Activated T-cell treated with anti-CD3 and anti-CD28 coated beads, Interleukin-2, amount 50 U/mL, for 24 hours (primary cell): ENCODE results near the gene FGGY.

ENCODE experiments used
- DNase-seq: peaks from one replicate; pipeline ENCODE4 v3.0.0-alpha.2; 2020
- H3K27ac Mint-ChIP-seq: 2 replicates; pipeline ENCODE4 v1.8.0; 2020; ENCODE audit warnings: mild to moderate bottlenecking, mixed read lengths
- H3K27me3 Mint-ChIP-seq: 2 replicates; pipeline ENCODE4 v1.8.0; 2020; ENCODE audit warnings: mixed read lengths
- H3K36me3 Mint-ChIP-seq: 2 replicates; pipeline ENCODE4 v1.8.0; 2020; ENCODE audit warnings: low read depth, mixed read lengths
- H3K4me1 Mint-ChIP-seq: 2 replicates; pipeline ENCODE4 v1.8.0; 2020; ENCODE audit warnings: low read depth, mixed read lengths
- H3K4me3 Mint-ChIP-seq: 2 replicates; pipeline ENCODE4 v1.8.0; 2020; ENCODE audit warnings: mild to moderate bottlenecking, moderate library complexity, mixed read lengths
- H3K9me3 Mint-ChIP-seq: 2 replicates; pipeline ENCODE4 v1.8.0; 2020; ENCODE audit warnings: mixed read lengths

FGGY gene

DNA sequence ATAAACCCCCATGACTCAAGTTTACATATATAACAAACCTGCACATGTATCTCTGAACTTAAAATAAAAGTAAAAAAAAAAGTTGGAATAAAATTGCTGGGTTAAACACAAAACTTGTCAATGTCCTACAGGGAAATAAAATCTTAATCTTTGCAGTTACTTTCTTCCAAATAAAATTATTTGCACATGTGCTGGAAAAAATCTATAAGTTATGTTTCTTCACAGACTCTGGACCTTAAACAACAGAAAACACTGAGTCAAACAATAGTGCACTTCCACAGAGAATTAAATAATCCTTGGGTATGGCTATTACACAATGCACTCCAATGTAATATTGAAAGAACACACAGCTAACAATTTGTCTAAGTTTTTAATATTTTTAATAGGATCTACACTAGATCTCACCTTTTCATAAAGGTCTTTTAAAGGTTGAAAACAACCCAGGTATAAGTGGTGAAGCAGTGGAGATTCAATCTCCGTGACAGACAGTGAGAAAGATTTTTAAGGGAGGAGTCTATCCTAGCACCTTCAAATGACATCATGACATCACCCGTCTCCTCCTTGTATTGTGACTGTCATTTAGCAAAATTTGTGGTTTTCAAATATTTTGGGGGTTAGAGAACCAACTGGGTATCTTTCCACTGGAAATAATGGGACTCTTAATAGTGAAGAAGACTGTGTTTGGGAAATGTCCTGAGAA is 25.2 kb upstream of the FGGY start:
- H3K9me3 Mint-ChIP-seq, result no peaks in the 10 kb centered on the region
- H3K27ac Mint-ChIP-seq, result no peak overlapping the region
- no peak overlapping the region for H3K4me3 Mint-ChIP-seq

DNA sequence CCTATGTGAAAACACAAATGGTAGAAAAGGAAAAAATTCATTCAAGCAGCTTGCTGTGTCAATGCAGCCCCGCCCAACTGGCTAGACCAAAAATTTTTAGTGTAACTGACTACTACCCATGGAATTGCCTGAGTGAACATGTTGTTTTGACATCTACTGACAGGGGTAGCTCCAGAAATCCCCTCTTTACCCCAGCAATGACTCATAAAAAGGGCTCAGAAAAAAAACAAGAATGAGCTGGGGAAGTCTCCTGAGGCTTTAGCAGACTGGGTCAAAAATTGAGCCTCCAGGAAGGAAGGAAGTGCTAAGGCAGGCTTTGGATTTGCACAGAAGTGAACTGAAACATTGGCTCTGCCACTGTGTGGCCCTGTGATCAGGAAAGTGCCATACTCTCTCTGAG is 24.4 kb upstream of the FGGY start:
- Mint-ChIP-seq H3K4me1 (peaks cover 18% of the 10 kb centered on the region), H3K27ac (no peak overlapping the region), H3K27me3 (peaks cover 35% of the 10 kb centered on the region), H3K4me3 (no peak overlapping the region), H3K36me3 (no peaks in the 10 kb centered on the region), H3K9me3 (no peaks in the 10 kb centered on the region)
- DNase-seq, result no peak

More for the DNA sequence above, 25.2 kb upstream of the FGGY start:
- DNase-seq, result no peak
- Mint-ChIP-seq H3K4me1 (peaks cover 18% of the 10 kb centered on the region), H3K36me3 (no peaks in the 10 kb centered on the region), H3K27me3 (peaks cover 35% of the 10 kb centered on the region)

DNA sequence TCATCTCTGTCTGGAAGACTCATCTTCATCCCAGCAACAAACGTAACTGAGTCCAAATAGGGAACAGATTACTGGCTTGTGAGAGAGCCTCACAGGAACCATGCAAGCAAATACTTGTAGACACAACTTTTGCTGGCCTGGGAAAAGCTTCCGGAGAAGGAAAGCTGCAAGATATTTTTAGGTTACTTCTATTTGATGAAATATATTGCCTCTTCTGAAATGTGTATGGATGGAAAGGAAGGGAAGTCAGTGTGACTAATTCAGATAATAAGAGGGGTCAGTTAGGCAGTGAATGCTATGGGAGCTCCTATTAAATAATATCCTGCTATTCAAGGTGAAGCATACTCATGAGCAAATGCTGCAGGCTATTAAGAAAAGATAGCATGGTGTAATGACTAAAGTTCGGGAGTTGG is 20.4 kb upstream of the FGGY start:
- Mint-ChIP-seq H3K4me3 (no peak overlapping the region), H3K36me3 (no peaks in the 10 kb centered on the region), H3K4me1 (peaks cover 18% of the 10 kb centered on the region), H3K27me3 (peaks cover 22% of the 10 kb centered on the region), H3K9me3 (no peaks in the 10 kb centered on the region), H3K27ac (no peak overlapping the region)
- no peak for DNase-seq

DNA sequence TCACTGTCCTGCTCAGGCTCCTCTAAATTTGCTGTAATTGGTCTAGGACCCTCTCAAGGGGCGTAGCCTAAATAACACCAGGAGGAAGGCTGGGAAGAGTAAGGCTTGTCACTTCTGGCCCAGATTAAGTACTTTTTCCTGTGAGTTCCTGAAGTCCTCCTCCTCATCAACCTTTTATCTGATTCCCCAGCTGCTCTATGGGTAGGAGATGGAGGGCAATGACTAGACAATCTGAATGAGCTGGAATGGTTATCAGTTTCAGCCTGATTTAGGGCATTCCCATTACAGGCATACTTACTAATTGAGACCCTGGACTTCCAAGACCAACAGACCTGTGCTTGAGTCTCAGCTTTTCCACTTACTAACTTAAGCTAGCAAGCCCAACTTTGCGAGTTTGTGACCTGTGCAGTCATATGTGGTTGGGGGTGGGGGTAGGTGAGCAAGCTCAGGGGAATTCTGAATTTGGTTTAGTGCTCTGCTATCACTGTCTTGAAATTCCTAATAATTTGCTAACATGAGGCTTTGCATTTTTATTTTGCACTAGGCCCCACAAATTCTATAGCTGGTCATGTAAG is 18.0 kb upstream of the FGGY start:
- no peak overlapping the region for H3K27ac Mint-ChIP-seq
- H3K4me3 Mint-ChIP-seq, result no peak overlapping the region
- DNase-seq, result no peak
- H3K27me3 Mint-ChIP-seq, result peaks cover 20% of the 10 kb centered on the region
- H3K36me3 Mint-ChIP-seq, result no peaks in the 10 kb centered on the region
- H3K4me1 Mint-ChIP-seq, result peaks cover 8% of the 10 kb centered on the region
- H3K9me3 Mint-ChIP-seq, result no peaks in the 10 kb centered on the region

DNA sequence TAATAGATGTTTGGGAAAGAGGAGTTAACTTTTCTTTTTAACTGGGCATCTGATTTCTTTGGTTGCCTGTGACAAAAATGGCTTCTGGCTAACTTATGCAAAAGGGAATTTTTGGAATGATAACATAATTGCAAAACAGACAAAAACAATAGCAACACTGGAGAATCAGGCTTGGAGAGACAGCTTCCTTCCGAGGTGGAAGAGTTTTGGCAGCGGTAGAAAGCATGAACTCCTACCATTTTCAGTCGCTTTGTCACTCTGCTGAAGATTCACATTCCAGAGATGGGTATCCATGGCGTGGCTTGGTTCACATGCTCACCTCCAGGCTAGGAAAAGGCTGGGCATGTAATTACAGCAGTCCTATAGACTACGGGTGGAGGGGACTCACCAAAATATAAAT is 17.2 kb upstream of the FGGY start:
- Mint-ChIP-seq H3K27me3 (peaks cover 23% of the 10 kb centered on the region), H3K4me1 (peaks cover 8% of the 10 kb centered on the region), H3K4me3 (no peak overlapping the region), H3K9me3 (no peaks in the 10 kb centered on the region), H3K27ac (no peak overlapping the region), H3K36me3 (no peaks in the 10 kb centered on the region)
- DNase-seq, result no peak

DNA sequence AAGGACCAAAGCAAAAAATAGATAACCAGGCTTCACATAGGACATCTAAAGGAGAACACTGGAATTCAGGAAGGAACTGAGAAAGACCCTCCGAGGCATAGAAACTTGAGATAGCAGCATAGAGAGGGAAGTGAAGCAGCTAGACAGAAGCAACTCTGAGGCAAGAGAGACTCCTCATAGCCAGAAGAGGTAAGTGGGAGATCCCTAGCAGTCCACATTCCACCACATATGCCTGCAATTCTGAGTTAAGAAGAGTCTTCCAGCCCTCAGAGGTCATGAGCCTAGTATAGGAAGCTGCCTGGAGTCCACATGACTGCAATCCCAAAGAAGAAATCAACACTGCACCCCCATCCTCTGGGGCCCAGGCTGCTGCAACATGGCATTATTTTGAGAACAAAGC is 13.9 kb upstream of the FGGY start:
- no peak overlapping the region for H3K4me3 Mint-ChIP-seq
- no peak overlapping the region for H3K27ac Mint-ChIP-seq
- no peak for DNase-seq
- H3K36me3 Mint-ChIP-seq, result no peaks in the 10 kb centered on the region
- H3K27me3 Mint-ChIP-seq, result peaks cover 11% of the 10 kb centered on the region
- H3K4me1 Mint-ChIP-seq, result no peaks in the 10 kb centered on the region
- no peaks in the 10 kb centered on the region for H3K9me3 Mint-ChIP-seq

DNA sequence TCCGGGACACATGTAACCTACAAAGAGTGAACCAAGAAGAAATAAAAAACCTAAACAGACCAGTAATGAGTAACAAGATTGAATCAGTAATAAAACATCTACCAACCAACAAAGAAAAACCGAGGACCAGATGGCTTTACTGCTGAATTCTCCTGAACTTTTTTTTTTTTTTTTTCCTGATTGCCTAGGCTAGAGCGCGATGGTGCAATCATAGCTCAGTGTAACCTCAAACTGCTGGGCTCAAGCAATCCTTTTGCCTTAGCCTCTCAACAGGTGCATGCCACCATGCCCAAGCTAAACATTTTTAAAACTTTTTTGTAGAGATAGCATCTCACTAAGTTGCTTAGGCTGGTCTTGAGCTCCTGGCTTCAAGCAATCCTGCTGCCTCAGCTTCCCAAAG is 11.2 kb upstream of the FGGY start:
- peaks cover 2% of the 10 kb centered on the region for H3K4me1 Mint-ChIP-seq
- DNase-seq, result no peak
- H3K27me3 Mint-ChIP-seq, result peaks cover 7% of the 10 kb centered on the region
- H3K9me3 Mint-ChIP-seq, result no peaks in the 10 kb centered on the region
- H3K27ac Mint-ChIP-seq, result no peak overlapping the region
- no peaks in the 10 kb centered on the region for H3K36me3 Mint-ChIP-seq
- no peak overlapping the region for H3K4me3 Mint-ChIP-seq

DNA sequence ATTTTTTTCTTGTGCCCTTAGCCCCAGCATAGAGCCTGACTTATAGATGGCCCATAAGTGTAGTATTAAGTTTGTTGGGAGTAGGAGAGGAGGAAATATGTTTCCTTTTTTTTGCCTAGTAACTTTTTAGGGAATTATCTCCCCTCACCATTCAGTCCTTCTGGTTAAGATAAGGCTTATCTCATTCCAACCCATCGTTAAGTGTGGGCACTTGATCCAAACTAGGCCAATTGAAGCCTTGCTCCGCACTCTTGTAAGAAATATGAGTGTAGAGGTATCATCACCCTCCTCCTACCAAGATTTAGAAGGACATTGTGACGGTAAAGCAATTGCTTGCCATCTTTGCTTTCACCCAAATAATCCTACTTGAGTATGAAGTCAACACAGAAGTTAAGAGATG is 8.8 kb upstream of the FGGY start:
- peaks cover 3% of the 10 kb centered on the region for H3K27me3 Mint-ChIP-seq
- DNase-seq, result no peak
- no peaks in the 10 kb centered on the region for H3K36me3 Mint-ChIP-seq
- H3K9me3 Mint-ChIP-seq, result no peaks in the 10 kb centered on the region
- H3K4me3 Mint-ChIP-seq, result no peak overlapping the region
- peaks cover 5% of the 10 kb centered on the region for H3K4me1 Mint-ChIP-seq
- H3K27ac Mint-ChIP-seq, result no peak overlapping the region

DNA sequence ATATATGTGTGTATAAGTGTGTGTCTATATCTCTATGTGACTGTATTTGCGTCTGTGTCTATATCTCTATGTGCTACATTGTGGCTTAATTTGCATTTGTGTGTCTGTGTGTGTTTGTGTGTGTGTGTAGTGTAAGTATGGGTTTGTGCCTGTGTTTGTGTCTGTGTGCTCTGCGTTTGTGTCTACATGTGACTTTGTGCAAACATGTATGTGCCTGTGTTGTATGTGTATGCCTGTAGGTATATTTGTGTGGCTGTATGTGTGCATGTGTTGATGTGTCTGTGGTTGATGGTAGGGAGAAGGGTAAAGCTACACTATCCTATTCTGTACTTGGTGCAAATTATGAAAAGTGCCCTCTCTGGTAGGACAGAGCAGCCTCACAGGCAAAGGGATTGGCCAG is 7.3 kb upstream of the FGGY start:
- Mint-ChIP-seq H3K4me3 (no peak overlapping the region), H3K27me3 (peaks cover under 1% of the 10 kb centered on the region), H3K4me1 (peaks cover 8% of the 10 kb centered on the region), H3K27ac (no peak overlapping the region), H3K9me3 (no peaks in the 10 kb centered on the region), H3K36me3 (no peaks in the 10 kb centered on the region)
- DNase-seq, result no peak

DNA sequence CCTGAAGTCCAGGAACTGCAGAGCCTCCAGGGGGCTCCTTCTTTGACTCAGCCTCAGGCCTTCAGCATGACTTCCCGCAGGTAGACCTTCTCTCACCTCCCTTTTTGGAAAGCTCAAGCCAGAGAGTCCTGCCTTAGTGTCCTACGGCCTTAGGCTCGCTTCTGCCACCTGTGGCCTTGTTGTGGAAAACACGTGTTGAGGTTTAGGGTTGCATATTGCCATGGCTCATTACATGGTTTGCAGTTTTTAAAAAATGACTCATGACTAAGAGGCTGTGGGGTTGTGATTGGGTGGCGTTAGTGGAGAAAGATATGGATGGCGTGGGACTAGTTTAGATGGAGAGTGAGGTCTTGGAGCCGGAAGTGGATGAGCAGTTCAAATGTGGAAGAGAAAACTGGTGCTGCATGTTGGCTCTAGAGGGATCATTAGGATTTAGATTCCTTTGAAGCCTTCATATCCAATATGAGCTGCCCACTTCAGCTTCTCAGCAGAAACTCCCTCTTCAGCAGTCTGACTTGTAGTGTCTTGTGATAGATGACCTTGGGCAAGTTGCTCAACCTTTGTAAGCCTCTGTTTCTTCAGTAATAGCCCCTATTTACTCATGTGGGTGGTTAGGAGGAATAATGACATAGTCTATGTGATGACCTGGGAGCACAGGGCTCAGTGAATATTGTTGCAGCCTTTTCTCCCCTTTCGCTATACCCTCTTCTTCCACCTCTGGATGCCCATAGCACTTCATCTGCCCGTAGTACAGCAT is 6.5 kb upstream of the FGGY start:
- Mint-ChIP-seq H3K27ac (no peak overlapping the region), H3K27me3 (no peaks in the 10 kb centered on the region), H3K36me3 (no peaks in the 10 kb centered on the region), H3K9me3 (no peaks in the 10 kb centered on the region), H3K4me3 (no peak overlapping the region), H3K4me1 (peaks cover 14% of the 10 kb centered on the region)
- no peak for DNase-seq

DNA sequence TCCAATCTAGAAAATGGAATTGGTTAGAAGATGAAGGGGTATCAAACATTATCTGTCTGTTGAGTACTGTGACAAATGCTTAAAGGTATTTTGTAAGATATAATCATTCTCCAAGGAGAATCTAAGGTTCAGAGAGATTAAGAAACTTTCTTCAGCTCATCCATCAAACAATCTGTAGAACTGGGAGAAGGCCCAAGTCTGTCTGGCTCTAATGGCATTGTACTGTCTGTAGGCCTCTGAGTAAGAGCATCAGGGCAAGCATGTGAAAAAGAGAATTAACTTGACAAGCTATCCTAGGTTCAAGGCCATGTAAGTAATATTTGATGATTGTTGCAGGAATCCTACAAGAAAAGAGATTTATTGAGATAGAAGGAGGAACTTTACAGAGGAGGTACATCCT is 5.3 kb upstream of the FGGY start:
- H3K27me3 Mint-ChIP-seq, result no peaks in the 10 kb centered on the region
- H3K36me3 Mint-ChIP-seq, result no peaks in the 10 kb centered on the region
- no peak overlapping the region for H3K4me3 Mint-ChIP-seq
- DNase-seq, result no peak
- H3K27ac Mint-ChIP-seq, result no peak overlapping the region
- no peaks in the 10 kb centered on the region for H3K9me3 Mint-ChIP-seq
- H3K4me1 Mint-ChIP-seq, result peaks cover 16% of the 10 kb centered on the region

DNA sequence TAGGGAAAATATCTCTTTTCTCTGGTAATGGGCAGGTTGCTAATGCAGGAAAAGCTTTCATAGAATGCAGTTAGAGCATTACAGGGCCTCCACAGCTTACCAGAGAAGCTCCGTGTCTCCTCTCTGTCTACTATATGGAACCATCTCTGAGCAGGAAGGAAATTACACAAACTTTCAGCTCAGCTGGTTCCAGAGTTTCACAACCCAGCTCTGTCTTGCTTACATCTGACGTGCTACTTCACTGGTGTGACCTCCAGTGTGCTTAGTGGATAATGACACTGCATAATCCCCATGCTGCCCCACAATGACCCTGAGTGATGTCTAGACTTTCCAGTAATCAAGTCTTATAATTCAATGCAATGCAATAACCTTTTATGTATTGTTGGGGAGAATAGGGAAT is 4.3 kb upstream of the FGGY start:
- no peak for DNase-seq
- no peaks in the 10 kb centered on the region for H3K9me3 Mint-ChIP-seq
- H3K4me3 Mint-ChIP-seq, result no peak overlapping the region

DNA sequence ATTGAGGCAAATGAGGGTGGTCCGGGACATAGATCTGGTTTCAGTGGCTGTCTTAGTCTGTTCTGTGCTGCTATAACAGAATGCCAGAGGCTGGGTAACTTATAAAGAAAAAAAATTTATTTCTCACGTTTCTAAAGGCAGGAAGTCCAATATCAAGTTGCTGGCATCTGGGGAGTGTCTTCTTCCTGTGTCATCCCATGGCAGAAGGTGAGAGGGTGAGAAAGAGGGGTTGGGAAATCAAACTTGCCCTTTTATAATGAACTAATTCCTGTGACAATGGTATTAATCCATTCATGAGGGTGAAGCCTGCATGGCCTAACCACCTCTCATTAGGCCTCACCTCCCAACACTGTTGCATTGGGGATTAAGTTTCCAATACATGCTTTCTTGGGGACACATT is 3.7 kb upstream of the FGGY start:
- H3K27ac Mint-ChIP-seq, result no peak overlapping the region
- no peak overlapping the region for H3K4me3 Mint-ChIP-seq
- DNase-seq, result no peak
- H3K27me3 Mint-ChIP-seq, result no peaks in the 10 kb centered on the region
- peaks cover 5% of the 10 kb centered on the region for H3K36me3 Mint-ChIP-seq
- H3K9me3 Mint-ChIP-seq, result no peaks in the 10 kb centered on the region
- peaks cover 27% of the 10 kb centered on the region for H3K4me1 Mint-ChIP-seq

More for the DNA sequence above, 4.3 kb upstream of the FGGY start:
- no peaks in the 10 kb centered on the region for H3K27me3 Mint-ChIP-seq
- H3K36me3 Mint-ChIP-seq, result peaks cover 5% of the 10 kb centered on the region
- H3K4me1 Mint-ChIP-seq, result peaks cover 21% of the 10 kb centered on the region
- no peak overlapping the region for H3K27ac Mint-ChIP-seq

DNA sequence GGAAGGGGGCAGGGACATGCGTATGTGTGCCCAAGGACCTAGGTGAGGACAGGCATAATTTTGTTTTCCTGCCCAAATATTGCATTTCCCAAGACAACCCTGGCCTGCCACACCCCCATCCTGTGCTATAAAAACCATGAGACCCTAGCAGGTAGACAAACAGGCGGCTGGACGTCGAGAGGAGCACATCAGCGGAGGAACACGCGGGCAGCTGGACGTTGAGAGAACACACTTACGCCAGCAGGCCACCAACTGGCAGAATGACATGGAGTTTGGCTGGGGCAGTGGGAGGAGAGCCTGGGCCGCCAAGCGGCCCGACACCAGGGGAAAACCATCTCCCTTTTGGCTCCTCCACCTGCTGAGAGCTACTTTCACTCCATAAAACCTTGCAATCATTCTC is 3.0 kb upstream of the FGGY start:
- Mint-ChIP-seq H3K36me3 (peaks cover 5% of the 10 kb centered on the region), H3K4me1 (peaks cover 31% of the 10 kb centered on the region), H3K9me3 (no peaks in the 10 kb centered on the region), H3K4me3 (no peak overlapping the region), H3K27me3 (no peaks in the 10 kb centered on the region), H3K27ac (no peak overlapping the region)
- DNase-seq, result no peak

DNA sequence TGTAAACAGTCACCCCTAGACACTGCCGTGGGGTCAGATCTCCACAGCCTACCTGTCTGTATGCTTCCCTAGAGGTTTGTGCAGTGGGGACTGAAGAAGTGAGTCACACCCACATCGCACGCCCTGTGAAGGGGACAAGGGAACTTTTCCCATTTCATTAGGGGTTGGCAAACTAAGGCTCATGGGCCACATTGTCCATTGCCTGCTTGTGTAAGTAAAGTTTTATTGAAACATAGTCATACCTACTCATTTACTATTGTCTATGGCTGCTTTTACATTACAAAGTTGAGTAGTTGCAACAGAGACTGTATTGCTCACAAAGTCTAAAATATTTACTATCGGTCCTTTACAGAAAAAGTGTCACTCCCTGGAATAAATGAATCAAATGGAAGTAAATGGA is 2.5 kb upstream of the FGGY start:
- Mint-ChIP-seq H3K9me3 (no peaks in the 10 kb centered on the region), H3K27ac (no peak overlapping the region), H3K36me3 (peaks cover 5% of the 10 kb centered on the region), H3K4me1 (peaks cover 34% of the 10 kb centered on the region), H3K27me3 (no peaks in the 10 kb centered on the region), H3K4me3 (no peak overlapping the region)
- DNase-seq, result no peak
